Smooth muscle cell (in vitro differentiated cells): ENCODE results near the gene PMM2. TPM values are rescaled to one million over a fixed set of nuclear protein-coding genes. Genes with fewer than 3 reads are reported as not detected.

Source experiments
- DNase-seq: peaks from one replicate; lab custom pipeline; 2025; ENCODE audit not compliant: unreplicated experiment; lab: John Stamatoyannopoulos, UW
- H2AFZ ChIP-seq: fragments of 200-600 bp; sonication (generic); 2 replicates; pipeline ENCODE4 v1.6.0; 2016; ENCODE audit warnings: antibody characterized with exemption, low read depth, mild to moderate bottlenecking
- H3F3A ChIP-seq: fragments of 200-600 bp; sonication (generic); 2 replicates; pipeline ENCODE4 v1.6.0; 2017; ENCODE audit warnings: antibody characterized with exemption, low read depth
- H3K27ac ChIP-seq: fragments of 200-600 bp; sonication (generic); 2 replicates; pipeline ENCODE4 v1.5.1; 2016; ENCODE audit warnings: low read depth, mild to moderate bottlenecking
- H3K27me3 ChIP-seq: fragments of 200-600 bp; sonication (generic); 2 replicates; pipeline ENCODE4 v1.6.1; 2016; ENCODE audit warnings: low read depth, mild to moderate bottlenecking
- H3K36me3 ChIP-seq: fragments of 200-600 bp; sonication (generic); 2 replicates; pipeline ENCODE4 v1.5.1; 2016; ENCODE audit warnings: low read depth
- H3K4me1 ChIP-seq: fragments of 200-600 bp; sonication (generic); 2 replicates; pipeline ENCODE4 v1.5.1; 2016; ENCODE audit warnings: low read depth
- H3K4me2 ChIP-seq: fragments of 200-600 bp; sonication (generic); 2 replicates; pipeline ENCODE4 v1.6.0; 2016; ENCODE audit warnings: mild to moderate bottlenecking
- H3K4me3 ChIP-seq: fragments of 200-600 bp; sonication (generic); 2 replicates; pipeline ENCODE4 v1.5.1; 2016; ENCODE audit warnings: mild to moderate bottlenecking
- H3K79me2 ChIP-seq: fragments of 200-600 bp; sonication (generic); 2 replicates; pipeline ENCODE4 v1.6.0; 2016; ENCODE audit warnings: low read depth, mild to moderate bottlenecking
- H3K9ac ChIP-seq: fragments of 200-600 bp; sonication (generic); 2 replicates; pipeline ENCODE4 v1.6.0; 2016; ENCODE audit warnings: low read depth
- H3K9me3 ChIP-seq: fragments of 200-600 bp; sonication (generic); replicated peaks from 2 replicates; pipeline ENCODE4 v1.5.1; 2016; ENCODE audit warnings: low read depth
- H4K20me1 ChIP-seq: fragments of 200-600 bp; sonication (generic); 2 replicates; pipeline ENCODE4 v1.6.0; 2016; ENCODE audit warnings: low read depth
- WGBS: methylation state at CpG from one replicate; pipeline ENCODE4 v1.1.7; 2016; ENCODE audit warnings: low lambda C conversion rate; 5-methylcytosine and 5-hydroxymethylcytosine counted together
- polyA plus RNA-seq: library from polyadenylated mRNA; unstranded; fragments of >200 nt; fragmentation: Nextera tagmentation; extraction: Ambion mirVana; gene quantifications from 2 replicates; pipeline ENCODE4 v1.2.1, GENCODE V29; 2016
- total RNA-seq: library from RNA; depleted of rRNA; stranded (reverse); fragments of >200 nt; gene quantifications from 2 replicates; pipeline ENCODE4 v1.2.3, GENCODE V29; 2014
- TF ChIP-seq, protein P1 (sequence below): fragments of 200-600 bp; sonication (generic); IDR thresholded peaks from 2 replicates; pipeline ENCODE4 v1.5.1; 2017; ENCODE audit warnings: borderline replicate concordance, mild to moderate bottlenecking, antibody characterized with exemption; ENCODE audit not compliant: insufficient read depth, poor library complexity, severe bottlenecking

PMM2 gene
- total and polyA plus RNA-seq, 2 experiments from 2014 or later: 31.4 to 33.5 TPM

- Histone ChIP-seq H3K9ac (no peak overlapping the region), H2AFZ (no peak overlapping the region), H3K4me2 (no peak overlapping the region), H3K79me2 (peaks cover 11% of the 10 kb centered on the region), H3K27ac (peak overlapping the region; percentile 42), H3K36me3 (peaks cover 2% of the 10 kb centered on the region), H3F3A (peaks cover 25% of the 10 kb centered on the region), H3K4me1 (no peaks in the 10 kb centered on the region), H3K9me3 (no peaks in the 10 kb centered on the region), H3K27me3 (no peaks in the 10 kb centered on the region), H3K4me3 (no peak overlapping the region), H4K20me1 (peaks cover 92% of the 10 kb centered on the region)
- no peak for DNase-seq
- TF ChIP-seq, protein P1, sequence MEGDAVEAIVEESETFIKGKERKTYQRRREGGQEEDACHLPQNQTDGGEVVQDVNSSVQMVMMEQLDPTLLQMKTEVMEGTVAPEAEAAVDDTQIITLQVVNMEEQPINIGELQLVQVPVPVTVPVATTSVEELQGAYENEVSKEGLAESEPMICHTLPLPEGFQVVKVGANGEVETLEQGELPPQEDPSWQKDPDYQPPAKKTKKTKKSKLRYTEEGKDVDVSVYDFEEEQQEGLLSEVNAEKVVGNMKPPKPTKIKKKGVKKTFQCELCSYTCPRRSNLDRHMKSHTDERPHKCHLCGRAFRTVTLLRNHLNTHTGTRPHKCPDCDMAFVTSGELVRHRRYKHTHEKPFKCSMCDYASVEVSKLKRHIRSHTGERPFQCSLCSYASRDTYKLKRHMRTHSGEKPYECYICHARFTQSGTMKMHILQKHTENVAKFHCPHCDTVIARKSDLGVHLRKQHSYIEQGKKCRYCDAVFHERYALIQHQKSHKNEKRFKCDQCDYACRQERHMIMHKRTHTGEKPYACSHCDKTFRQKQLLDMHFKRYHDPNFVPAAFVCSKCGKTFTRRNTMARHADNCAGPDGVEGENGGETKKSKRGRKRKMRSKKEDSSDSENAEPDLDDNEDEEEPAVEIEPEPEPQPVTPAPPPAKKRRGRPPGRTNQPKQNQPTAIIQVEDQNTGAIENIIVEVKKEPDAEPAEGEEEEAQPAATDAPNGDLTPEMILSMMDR: no peak
- WGBS: 79% methylated on average over 11 of the region's 11 CpGs
Observed at GRCh38 chr16:8850279-8850885, 52.7 kb downstream of the PMM2 start.

DNA sequence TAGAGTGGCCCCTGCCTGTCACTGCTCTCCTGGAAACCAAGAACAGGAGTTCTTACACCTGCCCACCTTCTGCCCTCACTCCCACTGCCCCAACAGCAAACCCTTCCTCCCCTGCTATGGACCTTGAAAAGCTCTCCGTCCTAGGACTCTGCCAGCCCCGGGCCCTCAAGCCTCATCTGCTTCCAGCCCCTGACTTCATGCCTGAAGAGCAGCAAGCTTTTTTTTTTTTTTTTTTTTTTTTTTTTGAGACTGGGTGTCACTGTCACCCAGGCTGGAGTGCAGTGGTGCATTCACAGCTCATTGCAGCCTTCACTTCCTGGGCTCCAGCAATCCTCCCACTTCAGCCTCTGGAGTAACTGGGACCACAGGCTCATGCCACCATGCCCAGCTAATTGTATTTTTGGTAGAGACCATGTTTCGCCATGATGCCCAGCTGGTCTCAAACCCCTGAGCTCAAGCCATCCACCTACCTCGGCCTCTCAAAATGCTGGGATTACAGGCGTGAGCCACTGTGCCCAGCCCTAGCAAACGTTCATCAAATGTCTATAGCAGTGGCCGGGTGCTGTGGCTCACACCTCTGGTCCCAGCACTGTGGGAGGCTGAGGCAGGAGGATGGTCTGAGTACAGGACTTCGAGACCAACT lies 54.2 kb downstream of the PMM2 start:
- WGBS: 94% methylated on average over 8 of the region's 8 CpGs
- peaks cover 92% of the 10 kb centered on the region for H4K20me1 ChIP-seq
- TF ChIP-seq, protein P1: no peak

DNA sequence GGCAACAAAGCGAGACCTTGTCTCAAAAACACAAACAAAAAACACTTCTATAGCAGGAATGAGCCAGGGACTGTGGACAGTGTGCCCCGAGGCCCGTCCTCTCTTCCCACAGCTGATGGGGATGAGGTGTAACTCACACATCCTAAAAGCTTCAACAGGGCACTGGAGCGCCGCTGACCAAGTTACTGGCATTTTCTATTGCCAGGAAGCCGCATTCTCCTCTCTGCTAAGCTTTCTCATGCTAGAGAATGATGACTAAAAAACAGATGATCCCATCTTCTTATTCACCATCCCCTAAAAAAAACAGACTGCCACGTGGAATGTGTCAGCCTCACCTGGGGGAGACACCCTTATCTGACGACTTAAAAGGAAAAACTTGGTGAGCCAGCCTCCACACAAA lies 54.9 kb downstream of the PMM2 start:
- WGBS: 82% methylated on average over 8 of the region's 8 CpGs
- Histone ChIP-seq H3K9ac (no peak overlapping the region), H3K36me3 (peaks cover 4% of the 10 kb centered on the region), H3K9me3 (no peaks in the 10 kb centered on the region), H3K27ac (peak overlapping the region; percentile 47), H2AFZ (no peak overlapping the region), H4K20me1 (peaks cover 88% of the 10 kb centered on the region), H3K79me2 (no peaks in the 10 kb centered on the region), H3K4me1 (no peaks in the 10 kb centered on the region), H3K27me3 (no peaks in the 10 kb centered on the region), H3F3A (peaks cover 36% of the 10 kb centered on the region), H3K4me3 (no peak overlapping the region), H3K4me2 (no peak overlapping the region)
- TF ChIP-seq, protein P1: no peak
- DNase-seq: no peak

More for the DNA sequence above, 54.2 kb downstream of the PMM2 start:
- Histone ChIP-seq H3K9me3 (no peaks in the 10 kb centered on the region), H3K27ac (peak overlapping the region; percentile 47), H3F3A (peaks cover 34% of the 10 kb centered on the region), H3K4me1 (no peaks in the 10 kb centered on the region), H2AFZ (no peak overlapping the region), H3K4me3 (no peak overlapping the region), H3K27me3 (no peaks in the 10 kb centered on the region), H3K9ac (no peak overlapping the region), H3K36me3 (peaks cover 4% of the 10 kb centered on the region), H3K79me2 (no peaks in the 10 kb centered on the region), H3K4me2 (no peak overlapping the region)
- DNase-seq: no peak

DNA sequence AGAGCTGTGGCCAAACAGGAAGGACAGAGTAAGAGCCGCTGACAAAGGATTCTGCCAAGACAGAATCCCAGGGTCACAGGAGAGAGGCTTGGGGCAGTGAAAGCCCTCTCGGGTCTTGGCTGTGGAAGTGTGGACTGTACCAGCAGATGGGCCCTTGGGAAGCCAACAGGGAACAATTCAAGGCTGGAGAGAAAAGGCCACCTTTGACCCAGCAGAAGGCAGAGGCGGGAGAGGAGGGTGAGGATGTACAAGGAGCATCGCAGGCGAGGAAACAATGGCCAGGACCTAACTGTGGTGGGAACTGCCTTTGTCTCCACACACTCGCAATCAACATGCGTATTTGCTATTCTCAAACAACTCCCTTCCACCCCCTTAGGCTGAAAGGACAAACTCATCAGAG lies 55.5 kb downstream of the PMM2 start:
- 96% methylated on average over 7 of the region's 7 CpGs for WGBS
- no peak for DNase-seq
- H3K27me3 ChIP-seq: no peaks in the 10 kb centered on the region
- no peaks in the 10 kb centered on the region for H3K79me2 ChIP-seq
- H3K9ac ChIP-seq: no peak overlapping the region
- no peak overlapping the region for H3K4me3 ChIP-seq
- no peak overlapping the region for H3K4me2 ChIP-seq
- peaks cover 91% of the 10 kb centered on the region for H4K20me1 ChIP-seq
- peaks cover 4% of the 10 kb centered on the region for H3K36me3 ChIP-seq
- peak overlapping the region; percentile 47 for H3K27ac ChIP-seq
- peaks cover 35% of the 10 kb centered on the region for H3F3A ChIP-seq
- TF ChIP-seq, protein P1: no peak
- no peak overlapping the region for H2AFZ ChIP-seq
- no peaks in the 10 kb centered on the region for H3K9me3 ChIP-seq
- no peaks in the 10 kb centered on the region for H3K4me1 ChIP-seq
